Fibroblast of skin of right quadriceps (primary cell): ENCODE results near the gene WASHC2C.
"Not testable (repeated sequence)": the region's sequence is repeated elsewhere in the genome, so short reads cannot be mapped to it uniquely, and the experiment has no call there.

Experiments used
- DNase-seq: peaks from one replicate; pipeline ENCODE4 v3.0.0-alpha.2; 2013

WASHC2C gene, protein sequence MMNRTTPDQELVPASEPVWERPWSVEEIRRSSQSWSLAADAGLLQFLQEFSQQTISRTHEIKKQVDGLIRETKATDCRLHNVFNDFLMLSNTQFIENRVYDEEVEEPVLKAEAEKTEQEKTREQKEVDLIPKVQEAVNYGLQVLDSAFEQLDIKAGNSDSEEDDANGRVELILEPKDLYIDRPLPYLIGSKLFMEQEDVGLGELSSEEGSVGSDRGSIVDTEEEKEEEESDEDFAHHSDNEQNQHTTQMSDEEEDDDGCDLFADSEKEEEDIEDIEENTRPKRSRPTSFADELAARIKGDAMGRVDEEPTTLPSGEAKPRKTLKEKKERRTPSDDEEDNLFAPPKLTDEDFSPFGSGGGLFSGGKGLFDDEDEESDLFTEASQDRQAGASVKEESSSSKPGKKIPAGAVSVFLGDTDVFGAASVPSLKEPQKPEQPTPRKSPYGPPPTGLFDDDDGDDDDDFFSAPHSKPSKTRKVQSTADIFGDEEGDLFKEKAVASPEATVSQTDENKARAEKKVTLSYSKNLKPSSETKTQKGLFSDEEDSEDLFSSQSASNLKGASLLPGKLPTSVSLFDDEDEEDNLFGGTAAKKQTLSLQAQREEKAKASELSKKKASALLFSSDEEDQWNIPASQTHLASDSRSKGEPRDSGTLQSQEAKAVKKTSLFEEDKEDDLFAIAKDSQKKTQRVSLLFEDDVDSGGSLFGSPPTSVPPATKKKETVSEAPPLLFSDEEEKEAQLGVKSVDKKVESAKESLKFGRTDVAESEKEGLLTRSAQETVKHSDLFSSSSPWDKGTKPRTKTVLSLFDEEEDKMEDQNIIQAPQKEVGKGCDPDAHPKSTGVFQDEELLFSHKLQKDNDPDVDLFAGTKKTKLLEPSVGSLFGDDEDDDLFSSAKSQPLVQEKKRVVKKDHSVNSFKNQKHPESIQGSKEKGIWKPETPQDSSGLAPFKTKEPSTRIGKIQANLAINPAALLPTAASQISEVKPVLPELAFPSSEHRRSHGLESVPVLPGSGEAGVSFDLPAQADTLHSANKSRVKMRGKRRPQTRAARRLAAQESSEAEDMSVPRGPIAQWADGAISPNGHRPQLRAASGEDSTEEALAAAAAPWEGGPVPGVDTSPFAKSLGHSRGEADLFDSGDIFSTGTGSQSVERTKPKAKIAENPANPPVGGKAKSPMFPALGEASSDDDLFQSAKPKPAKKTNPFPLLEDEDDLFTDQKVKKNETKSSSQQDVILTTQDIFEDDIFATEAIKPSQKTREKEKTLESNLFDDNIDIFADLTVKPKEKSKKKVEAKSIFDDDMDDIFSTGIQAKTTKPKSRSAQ (N-terminal part only)

DNA sequence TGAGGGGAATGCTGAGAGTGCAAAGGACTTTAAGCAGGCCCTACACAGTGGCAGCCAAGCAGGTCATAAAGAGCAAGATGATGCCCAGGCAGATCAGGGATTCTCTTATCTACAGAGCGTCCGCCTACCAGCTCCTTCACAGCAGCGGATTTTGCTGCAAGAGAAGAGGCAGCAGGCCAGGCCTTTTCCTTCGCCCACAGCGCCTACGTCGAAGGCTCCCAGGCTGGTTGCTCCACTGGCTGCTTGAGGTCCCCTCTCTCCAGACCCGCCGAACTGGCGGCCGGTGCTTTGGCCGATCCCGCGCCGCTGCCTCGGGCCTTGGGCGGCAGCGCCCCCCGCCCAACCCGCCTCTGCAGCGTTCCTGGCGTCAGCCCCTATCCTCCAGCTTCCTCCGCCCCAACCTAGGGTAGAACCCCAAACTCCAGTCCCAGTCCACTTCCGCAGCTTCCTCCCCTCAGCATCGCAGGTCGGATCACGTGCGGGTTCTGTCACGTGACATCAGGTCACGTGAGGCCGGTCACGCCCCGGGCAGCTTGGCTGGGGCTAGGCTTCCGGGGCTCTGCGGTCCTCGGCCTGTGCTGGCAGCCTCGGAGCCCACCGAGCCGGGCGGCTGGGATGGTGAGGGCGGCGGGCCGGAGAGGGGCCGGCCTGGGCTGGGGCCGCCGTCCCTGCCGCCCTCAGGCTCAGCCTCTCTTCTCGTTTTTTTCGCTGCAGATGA lies at the start of gene WASHC2C:
TSS of gene WASHC2C (plus strand) at position 564 of the 718 bp plus-strand sequence. CDS start at position 616, 52 bp downstream.
- DNase-seq: peak; percentile 88

DNA sequence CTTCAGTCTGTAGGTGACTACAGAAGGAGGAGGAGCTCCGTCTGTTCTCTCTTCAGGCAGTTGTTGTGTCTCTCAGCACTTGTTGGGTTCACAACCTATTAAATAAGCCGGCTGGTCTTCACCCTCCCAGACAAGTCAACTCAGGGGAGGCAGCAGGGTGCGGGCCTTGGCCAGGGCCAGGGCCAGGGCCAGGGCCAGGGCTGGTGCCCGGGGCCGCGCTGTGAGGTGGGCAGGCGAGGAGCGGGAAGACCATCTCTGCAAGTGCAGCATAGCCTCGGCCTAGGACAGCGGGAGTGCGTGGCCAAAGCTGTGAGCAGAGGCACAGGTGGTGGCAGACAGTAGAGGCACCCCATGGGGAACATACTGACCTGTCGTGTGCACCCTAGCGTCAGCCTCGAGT lies 48.6 kb upstream of the WASHC2C start:
- not testable (repeated sequence) for DNase-seq

DNA sequence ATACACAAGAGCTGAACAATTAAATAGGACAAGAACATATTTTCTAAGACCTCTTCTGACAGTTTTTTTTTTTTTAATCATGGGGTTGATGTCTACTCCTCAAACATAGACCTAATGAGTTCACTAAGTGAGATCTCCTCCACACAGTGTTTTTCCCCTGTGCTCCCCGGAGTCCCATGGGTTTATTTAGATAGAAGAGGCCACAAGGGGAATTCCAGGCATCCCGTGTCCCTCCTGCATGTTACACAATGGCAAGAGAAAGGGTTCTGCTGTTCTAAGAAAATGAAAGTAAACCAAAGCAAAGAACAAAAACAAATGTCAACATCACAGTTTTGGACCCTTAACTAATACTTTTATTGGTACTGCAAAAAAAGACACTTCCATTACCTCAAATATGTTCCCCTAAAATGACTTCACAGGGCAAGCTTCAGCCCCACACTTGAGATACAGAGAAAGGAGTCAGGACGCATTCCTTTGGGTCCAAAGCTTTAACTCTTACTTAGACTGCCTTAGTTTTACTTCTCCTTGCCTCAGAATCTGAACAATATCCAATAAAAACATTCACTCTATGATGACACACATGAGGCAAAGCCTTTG lies 16.8 kb upstream of the WASHC2C start:
- DNase-seq: not testable (repeated sequence)

DNA sequence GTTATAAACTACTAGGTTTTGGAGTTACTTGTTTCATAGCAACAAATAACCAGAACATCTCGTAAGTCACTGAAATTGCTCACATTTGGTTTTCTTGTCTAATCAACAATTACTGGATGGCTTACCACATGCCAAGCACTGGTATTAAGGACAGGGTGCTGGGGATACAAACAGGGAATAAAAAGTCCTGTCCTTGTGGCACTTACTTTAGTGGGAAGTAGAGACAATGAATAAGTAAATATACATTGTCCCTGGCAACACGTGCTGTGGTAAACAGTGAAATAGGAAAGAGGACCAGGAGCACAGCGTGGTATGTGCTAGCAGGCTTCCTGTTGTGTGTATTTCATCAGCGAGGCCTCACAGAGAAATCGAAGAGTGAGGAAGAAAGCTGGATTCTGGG lies 15.8 kb upstream of the WASHC2C start:
- DNase-seq: not testable (repeated sequence)

DNA sequence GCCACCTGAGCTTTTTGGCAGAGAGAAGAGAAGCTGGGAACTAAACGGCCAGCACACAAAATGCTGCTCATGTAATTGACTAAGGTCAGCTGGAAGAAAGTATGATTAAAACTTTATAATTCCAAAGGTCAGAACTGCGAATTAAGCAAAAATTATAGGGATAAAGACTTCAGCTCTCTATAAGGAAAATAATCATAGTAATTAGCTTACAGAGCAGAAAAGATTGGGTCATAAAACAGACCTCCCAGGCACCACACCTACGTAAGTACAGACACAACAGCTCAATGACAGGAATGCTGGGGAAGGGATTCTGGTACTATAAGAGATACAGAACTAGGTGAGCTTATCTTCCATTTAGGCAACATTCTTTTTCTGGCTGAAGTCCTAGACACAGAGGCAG lies 10.0 kb upstream of the WASHC2C start:
- DNase-seq: not testable (repeated sequence)

DNA sequence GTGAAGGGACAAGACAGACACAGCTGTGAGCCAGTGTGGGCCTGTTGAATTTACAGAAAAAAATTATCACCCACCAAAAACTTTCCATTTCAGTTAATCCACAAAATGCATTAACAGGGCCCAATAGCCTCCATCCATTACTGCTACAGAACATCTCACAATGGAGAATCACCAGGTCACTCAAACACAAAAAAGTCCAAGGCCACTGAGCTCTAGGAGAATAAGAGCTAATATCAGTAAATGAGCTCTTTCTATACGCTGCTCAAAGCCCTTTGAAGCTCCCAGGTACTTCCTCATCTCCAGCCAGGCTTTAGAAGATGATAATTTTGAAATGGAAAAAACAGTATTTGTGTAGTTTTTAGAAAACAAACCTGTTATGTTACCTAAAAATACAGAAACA lies 9.4 kb upstream of the WASHC2C start:
- DNase-seq: not testable (repeated sequence)

DNA sequence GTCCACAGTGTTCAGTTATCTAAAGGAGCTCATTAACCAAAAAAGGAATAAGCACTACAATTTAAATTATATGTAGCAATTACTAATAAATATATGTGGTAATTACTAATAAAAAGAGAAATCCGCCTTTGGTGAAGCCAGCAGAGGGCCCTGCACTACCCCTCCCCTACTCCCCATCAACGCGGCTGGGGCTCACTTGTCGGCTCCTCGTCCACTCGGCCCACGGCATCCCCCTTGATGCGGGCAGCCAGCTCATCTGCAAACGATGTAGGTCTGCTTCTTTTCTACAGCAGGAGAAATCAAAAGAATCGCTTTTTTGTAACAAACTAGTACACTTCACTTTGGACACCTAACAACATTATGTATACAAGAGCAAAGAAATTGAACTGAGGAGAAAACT lies 5.6 kb upstream of the WASHC2C start:
- not testable (repeated sequence) for DNase-seq

DNA sequence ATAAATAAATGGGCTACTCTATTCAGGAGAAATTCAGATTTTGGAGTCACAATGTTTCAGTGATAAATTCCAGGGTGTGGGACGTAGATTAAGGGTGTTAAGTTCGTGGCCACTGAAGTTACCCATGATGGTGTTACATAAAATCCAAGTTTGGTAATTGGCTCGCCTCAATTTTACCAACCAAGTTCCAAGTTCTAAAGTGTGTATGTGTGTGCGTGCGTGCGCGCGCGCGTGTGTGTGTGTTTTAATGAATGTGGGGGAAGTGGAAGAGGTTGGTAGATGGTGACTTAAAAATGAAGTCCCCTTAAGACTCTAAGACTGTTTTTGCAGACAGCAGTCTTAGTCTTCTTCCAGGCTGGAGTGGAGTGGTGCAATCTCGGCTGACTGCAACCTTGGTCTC lies 3.2 kb upstream of the WASHC2C start:
- DNase-seq: not testable (repeated sequence)

DNA sequence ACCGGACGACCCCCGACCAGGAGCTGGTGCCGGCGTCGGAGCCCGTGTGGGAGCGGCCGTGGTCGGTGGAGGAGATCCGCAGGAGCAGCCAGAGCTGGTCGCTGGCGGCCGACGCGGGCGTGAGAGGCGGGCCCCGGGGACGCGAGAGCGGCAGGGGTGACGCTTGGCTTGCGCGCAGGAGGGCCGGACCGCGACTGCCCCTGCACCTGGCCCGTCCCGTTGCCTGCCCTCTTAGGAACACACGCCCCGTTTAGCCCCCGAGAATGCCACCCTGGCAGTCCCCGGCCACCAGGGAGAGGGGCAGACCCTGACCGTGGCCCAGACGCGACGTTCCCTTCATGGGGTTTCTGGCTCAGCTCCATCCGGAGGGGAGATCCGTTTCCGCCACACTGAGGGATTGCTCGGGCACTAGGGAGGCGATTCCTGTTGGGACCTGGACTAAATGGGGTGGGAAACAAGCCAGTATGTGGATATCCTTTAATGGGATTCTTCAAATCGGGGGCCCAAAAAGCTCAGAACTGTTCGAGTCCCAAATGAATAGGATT lies 427 bp downstream of the WASHC2C start:
- not testable (repeated sequence) for DNase-seq

DNA sequence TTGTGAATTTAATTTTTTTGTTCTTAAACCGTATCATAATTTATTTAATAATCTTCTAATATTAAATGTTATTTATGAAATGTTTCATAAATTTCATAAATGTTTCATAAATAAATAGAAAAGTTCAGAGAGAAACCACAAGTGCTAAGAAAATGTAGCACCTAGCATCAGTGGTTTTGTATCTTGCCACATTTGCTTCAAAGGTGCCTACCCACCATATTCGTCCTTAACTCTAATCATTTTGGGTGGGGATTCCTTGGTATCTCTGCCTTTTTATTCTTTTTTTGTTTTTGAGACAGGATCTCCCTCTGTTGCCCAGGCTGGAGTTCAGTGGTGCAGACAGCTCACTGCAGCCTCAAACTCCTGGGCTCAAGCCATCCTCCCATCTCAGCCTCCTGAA lies 7.4 kb downstream of the WASHC2C start:
- not testable (repeated sequence) for DNase-seq

DNA sequence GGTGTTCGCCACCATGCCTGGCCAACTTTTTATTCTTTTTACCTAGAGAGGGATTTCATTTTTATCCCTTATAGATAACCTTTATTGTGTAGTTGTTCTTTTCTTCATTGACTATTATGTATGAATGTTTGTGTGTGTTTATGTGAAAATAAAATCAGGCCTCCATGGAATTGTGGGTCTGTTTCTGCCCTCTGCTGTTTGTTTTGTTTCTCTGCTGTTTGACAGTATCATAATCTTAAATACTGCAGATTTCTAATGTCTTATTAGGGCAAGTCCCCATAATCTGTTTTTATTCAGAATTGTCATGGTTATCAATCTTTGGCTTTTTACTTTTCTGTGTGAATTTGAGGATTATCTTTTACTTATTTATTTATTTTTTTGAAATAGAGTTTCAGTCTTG lies 7.8 kb downstream of the WASHC2C start:
- DNase-seq: not testable (repeated sequence)

DNA sequence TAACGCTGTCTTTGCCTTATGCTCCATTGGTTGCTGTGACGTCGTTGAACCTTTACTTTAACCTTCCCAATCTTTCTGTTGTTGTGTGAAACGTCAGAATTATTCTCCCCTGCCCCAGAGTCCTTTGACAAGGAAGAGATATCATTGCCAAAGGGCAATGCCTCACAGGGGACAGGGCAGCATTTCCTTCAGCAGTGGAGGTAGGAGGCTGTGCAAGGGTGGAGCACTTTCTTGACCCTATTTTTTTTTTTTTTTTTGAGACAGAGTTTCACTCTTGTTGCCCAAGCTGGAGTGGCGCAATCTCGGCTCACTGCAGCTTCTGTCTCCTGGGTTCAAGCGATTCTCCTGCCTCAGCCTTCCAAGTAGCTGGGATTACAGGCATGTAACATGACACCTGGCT lies 14.5 kb downstream of the WASHC2C start:
- DNase-seq: not testable (repeated sequence)

DNA sequence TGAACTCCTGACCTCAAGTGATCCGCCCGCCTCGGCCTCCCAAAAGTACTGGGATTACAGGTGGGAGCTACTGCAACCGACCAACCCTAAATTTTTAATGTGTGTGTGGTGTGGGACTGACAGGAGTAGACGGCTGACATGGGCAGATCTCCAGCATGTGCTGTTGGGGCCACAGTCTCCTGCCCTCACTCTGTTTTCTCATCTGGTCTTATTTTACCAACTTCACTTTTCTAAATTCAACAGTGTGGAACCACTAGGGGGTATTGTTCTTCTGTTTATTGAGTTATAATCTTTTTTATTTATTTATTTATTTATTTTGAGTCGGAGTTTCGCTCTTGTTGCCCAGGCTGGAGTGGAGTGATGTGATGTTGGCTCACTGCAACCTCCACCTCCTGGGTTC lies 14.9 kb downstream of the WASHC2C start:
- DNase-seq: not testable (repeated sequence)

DNA sequence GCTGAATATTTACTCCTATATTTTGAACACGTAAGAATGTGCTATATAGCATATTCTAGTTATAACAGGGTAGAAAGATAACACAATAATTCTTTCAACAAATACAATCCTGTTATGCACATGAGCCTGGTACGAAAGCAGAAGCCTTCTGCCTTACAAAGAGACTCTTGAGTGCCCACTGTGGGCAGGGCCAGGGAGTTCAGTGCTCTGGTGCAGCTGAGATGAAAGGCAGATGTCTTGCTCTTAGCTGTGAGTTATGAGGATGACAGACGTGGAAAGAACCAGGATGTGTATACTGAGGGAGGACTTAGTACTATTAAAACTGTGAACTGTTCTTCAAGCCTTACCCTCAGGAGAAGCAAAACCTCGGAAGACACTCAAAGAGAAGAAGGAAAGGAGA lies 24.1 kb downstream of the WASHC2C start:
- DNase-seq: not testable (repeated sequence)

DNA sequence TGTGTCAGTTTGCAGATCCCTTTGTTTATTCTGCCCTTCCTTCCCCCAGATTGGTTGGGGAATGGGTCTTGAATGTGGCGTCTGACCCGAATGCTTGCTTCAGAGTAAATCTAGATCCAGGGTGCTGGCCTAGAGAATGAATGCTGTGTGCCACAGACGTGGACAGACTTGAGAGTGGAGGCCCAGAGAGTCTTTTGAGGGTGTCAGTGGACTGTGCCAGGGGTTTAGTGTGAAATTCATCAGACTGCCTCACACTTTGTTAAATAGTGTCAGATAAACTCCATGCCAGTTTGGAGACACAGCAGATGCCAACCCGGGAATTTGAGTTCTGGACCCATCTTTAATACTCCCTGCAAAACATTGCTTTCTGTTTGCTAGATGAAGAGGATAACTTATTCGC lies 25.1 kb downstream of the WASHC2C start:
- not testable (repeated sequence) for DNase-seq

DNA sequence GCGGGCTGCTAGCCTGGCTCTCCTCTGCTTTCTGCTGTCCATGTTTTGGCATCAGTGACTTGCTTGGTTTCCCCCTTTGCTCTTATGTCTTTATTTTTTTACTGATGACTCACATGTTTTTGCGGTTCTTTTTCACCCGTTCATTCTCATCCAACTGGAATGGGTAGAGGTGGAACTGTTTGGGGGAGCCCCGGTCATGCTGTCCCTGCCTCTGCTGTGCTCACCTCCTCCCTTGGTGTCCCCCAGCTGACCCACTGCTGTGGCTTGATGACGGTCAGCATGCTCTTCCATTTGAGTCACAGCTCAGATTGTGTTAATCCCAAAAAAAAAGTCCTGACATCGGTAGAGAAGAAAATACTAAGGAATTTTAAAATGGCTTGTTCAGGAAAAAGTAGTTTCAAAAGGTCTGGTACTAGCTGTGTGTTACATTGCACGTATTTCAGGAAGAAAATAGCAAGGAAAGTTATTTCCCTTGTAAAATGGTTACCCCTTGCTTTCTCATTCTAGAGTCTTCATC lies 27.0 kb downstream of the WASHC2C start:
- not testable (repeated sequence) for DNase-seq

DNA sequence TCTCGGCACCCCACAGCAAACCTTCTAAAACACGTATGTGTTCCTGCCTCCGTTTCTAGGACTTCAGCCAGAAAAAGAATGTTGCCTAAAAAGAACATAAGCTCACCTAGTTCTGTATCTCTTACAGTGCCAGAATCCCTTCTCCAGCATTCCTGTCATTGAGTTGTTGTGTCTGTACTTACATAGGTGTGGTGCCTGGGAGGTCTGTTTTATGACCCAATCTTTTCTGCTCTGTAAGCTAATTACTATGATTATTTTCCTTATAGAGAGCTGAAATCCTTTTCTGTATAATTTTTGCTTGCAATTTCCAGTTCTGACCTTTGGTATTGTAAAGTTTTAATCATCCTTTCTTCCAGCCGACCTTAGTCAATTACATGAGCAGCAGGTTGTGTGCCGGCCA lies 28.0 kb downstream of the WASHC2C start:
- not testable (repeated sequence) for DNase-seq

DNA sequence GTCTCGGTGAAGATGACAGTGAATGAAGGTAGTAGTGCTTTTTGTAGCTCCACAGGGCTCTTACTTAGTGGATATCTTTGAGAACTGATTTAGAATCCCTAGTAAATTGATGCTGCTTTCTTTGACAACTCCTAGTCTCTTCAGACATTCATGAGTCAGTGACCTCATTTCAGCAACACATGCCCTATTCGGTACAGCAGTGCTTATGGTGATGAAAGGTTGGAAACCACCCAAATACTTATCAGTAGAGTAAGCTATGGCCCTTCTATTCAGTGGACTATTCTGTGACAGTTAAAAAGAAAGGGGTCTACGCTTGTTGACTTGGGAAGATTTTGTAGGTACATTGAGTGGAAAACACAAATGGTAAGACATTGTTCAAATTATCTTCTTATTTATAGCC lies 29.0 kb downstream of the WASHC2C start:
- not testable (repeated sequence) for DNase-seq

DNA sequence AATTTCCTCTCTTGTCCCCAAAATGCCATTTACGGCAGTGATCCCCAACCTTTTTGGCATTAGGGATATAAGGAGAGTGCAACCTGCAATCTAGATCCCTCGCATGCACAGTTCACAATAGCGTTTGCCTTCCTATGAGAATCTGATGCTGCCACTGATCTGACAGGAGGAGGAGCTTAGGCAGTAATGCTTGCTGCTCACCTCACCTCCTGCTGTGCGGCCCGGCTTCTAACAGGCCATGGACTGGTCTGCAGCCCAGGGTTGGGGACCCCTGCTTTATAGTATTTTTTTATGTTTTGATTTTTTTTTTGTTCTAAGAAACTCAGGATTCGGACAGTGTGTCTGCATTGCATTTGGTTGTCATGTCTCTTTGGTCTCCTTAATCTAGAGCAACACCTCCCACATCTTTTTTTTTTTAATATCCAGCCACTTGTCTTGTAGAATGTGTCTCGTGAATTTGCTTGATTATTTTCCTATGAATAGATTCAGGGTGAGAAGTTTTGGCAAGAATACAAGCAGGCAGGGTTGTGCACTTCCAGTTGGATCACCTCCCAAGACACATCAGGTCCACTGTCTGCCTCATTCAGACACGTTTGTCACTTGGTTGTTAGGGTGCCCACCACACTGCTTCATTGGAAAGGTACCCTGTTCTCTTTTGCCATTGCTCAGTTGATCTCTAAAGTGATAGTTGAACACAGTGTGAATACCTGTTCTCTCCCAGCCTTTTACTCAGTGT lies 30.8 kb downstream of the WASHC2C start:
- DNase-seq: not testable (repeated sequence)

DNA sequence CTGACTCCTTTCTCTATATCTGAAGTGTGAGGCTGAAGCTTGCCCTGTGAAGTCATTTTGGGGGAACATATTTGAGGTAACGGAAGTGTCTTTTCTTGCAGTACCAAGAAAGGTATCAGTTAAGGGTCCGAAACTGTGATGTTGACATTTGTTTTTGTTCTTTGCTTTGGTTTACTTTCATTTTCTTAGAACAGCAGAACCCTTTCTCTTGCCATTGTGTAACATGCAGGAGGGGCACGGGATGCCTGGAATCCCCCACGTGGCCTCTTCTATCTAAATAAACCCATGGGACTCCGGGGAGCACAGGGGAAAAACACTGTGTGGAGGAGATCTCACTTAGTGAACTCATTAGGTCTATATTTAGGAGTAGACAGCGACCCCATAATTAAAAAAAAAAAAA lies 34.6 kb downstream of the WASHC2C start:
- DNase-seq: not testable (repeated sequence)
